ENCODE data around the gene CLEC16A.

GRCh38 chr16:10929853-10930754 lies 14.3 kb upstream of the CLEC16A start:
- no peak for TF ChIP-seq CTCF (IDR thresholded peaks at IDR 0.05)
- no peak for TF ChIP-seq EZH2 (IDR thresholded peaks at IDR 0.05)
